Lung (tissue), 12 donors: ENCODE data around the gene NCBP2L. TPM values are rescaled to one million over a fixed set of nuclear protein-coding genes. Genes with fewer than 3 reads are reported as not detected.

Source experiments
- ATAC-seq: fragments of 200-7000 bp; cut with Tn5 transposase; one replicate; pipeline ENCODE4 v1.9.1; 2020; ENCODE audit warnings: moderate number of reproducible peaks; ENCODE audit not compliant: insufficient read depth, low FRiP score
- DNase-seq, 3 donors: peaks; one replicate each; pipeline ENCODE4 v3.0.0-alpha.2; 2013 to 2017
- H3K27ac ChIP-seq, 2 donors: one replicate each; pipeline ENCODE4 v1.5.1; 2013; ENCODE audit warnings: mild to moderate bottlenecking in 2 of 2, moderate library complexity in 2 of 2, control low read depth in 1 of 2, inconsistent platforms in 1 of 2, low read depth in 1 of 2, low read length in 1 of 2
- H3K27me3 ChIP-seq, 3 donors: one replicate each; pipeline ENCODE4 v1.5.1; 2013; ENCODE audit warnings: low read length in 2 of 3; ENCODE audit not compliant: control insufficient read depth in 3 of 3, insufficient read depth in 3 of 3
- H3K36me3 ChIP-seq, 4 donors: one replicate each; pipeline ENCODE4 v1.5.1; 2013; ENCODE audit warnings: low read length in 4 of 4, mild to moderate bottlenecking in 1 of 4, moderate library complexity in 1 of 4; ENCODE audit not compliant: control insufficient read depth in 4 of 4, insufficient read depth in 4 of 4
- H3K4me1 ChIP-seq, 5 donors: one replicate each; pipeline ENCODE4 v1.5.1; 2013; ENCODE audit warnings: low read length in 5 of 5, mild to moderate bottlenecking in 2 of 5, moderate library complexity in 1 of 5; ENCODE audit not compliant: control insufficient read depth in 5 of 5, insufficient read depth in 5 of 5
- H3K4me3 ChIP-seq: one replicate; pipeline ENCODE4 v1.5.1; 2013; ENCODE audit warnings: mild to moderate bottlenecking, control low read depth, moderate library complexity
- H3K9ac ChIP-seq, 2 donors: one replicate each; pipeline ENCODE4 v1.5.1; 2013; ENCODE audit warnings: low read length in 2 of 2, control low read depth in 1 of 2; ENCODE audit not compliant: insufficient read depth in 1 of 2
- H3K9me3 ChIP-seq, 4 donors: one replicate each; pipeline ENCODE4 v1.5.1; 2013; ENCODE audit warnings: low read length in 3 of 4, mild to moderate bottlenecking in 1 of 4, moderate library complexity in 1 of 4; ENCODE audit not compliant: control insufficient read depth in 4 of 4, insufficient read depth in 3 of 4
- WGBS, 2 donors: extraction: QIAGEN DNeasy Blood & Tissue Kit; methylation state at CpG; one replicate each; pipeline ENCODE4 v1.1.7; 2013; 5-methylcytosine and 5-hydroxymethylcytosine counted together
- polyA plus RNA-seq, 2 donors: library from polyadenylated mRNA; stranded (reverse); fragments of 200-250 nt; gene quantifications; one replicate each; pipeline ENCODE4 v1.2.1, GENCODE V29; 2013
- total RNA-seq, 2 donors: library from RNA; depleted of rRNA in 1 of 2; stranded (reverse); fragments of >200 nt in 1 of 2; gene quantifications; one replicate each; pipeline ENCODE4 v1.2.1, GENCODE V29; 2014 to 2021
- TF ChIP-seq, protein P1 (sequence below): IDR thresholded peaks from 2 replicates; pipeline ENCODE4 v1.5.1; 2012; ENCODE audit warnings: mild to moderate bottlenecking; ENCODE audit errors: control extremely low read depth, extremely low read depth
- donor health status: control.
- donor health status: control.
- donor health status: Bipolar disorder and iron deficiency.
- donor health status: healthy.
- donor health status: DM: yes; HTN: yes; CAD: no.

The NCBP2L gene
- total and polyA plus RNA-seq, 4 donors = 0.03 to 0.12 (median 0.10) TPM

GRCh38 chrX:107823042-107823441, 45.5 kb downstream of the NCBP2L start:
- peaks cover 0 to 10% (median 2%) of the 10 kb centered on the region in 4 donors for H3K9me3 ChIP-seq
- TF ChIP-seq, protein P1, sequence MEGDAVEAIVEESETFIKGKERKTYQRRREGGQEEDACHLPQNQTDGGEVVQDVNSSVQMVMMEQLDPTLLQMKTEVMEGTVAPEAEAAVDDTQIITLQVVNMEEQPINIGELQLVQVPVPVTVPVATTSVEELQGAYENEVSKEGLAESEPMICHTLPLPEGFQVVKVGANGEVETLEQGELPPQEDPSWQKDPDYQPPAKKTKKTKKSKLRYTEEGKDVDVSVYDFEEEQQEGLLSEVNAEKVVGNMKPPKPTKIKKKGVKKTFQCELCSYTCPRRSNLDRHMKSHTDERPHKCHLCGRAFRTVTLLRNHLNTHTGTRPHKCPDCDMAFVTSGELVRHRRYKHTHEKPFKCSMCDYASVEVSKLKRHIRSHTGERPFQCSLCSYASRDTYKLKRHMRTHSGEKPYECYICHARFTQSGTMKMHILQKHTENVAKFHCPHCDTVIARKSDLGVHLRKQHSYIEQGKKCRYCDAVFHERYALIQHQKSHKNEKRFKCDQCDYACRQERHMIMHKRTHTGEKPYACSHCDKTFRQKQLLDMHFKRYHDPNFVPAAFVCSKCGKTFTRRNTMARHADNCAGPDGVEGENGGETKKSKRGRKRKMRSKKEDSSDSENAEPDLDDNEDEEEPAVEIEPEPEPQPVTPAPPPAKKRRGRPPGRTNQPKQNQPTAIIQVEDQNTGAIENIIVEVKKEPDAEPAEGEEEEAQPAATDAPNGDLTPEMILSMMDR = no peak
- ATAC-seq (no peak), DNase-seq (no peak)
- peaks cover 0 to 6% (median 0%) of the 10 kb centered on the region in 5 donors for H3K4me1 ChIP-seq
- H3K4me3 ChIP-seq = no peak overlapping the region
- peaks cover 0 to 4% (median 3%) of the 10 kb centered on the region in 3 donors for H3K27me3 ChIP-seq
- no peak overlapping the region for H3K9ac ChIP-seq
- H3K36me3 ChIP-seq = no peaks in the 10 kb centered on the region
- 68 to 75% methylated on average over 2 of the region's 2 CpGs for WGBS, 2 donors
- H3K27ac ChIP-seq = no peak overlapping the region

DNA sequence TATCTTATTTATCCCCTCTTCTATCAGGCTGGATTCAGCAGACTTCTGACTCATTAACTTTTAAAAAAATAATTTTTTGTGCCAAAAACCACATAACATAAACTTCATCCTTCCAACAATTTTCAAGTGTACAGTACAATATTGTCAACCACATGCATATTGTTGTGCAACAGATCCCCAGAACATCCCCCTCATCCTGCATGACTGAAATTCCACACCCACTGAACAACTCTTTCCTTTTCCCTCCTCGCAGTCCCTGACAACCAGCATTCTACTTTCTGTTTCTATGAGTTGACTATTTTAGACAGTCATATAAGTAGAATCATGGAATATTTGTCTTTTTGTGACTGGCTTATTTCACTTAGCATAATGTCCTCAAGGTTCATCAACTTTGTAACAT, 45.9 kb downstream of the NCBP2L start:
- ATAC-seq (no peak), DNase-seq (peak; percentile 37 to 77 (median 72))
- TF ChIP-seq, protein P1 = no peak
- Histone ChIP-seq H3K4me1 (peaks cover 0 to 6% (median 0%) of the 10 kb centered on the region in 5 donors), H3K27me3 (peaks cover 0 to 4% (median 3%) of the 10 kb centered on the region in 3 donors), H3K4me3 (no peak overlapping the region), H3K27ac (no peak overlapping the region), H3K36me3 (no peaks in the 10 kb centered on the region), H3K9me3 (peaks cover 0 to 10% (median 2%) of the 10 kb centered on the region in 4 donors), H3K9ac (no peak overlapping the region)
- 0 to 32% methylated on average over 1 of the region's 1 CpG for WGBS, 2 donors

GRCh38 chrX:107825698-107826237, 48.2 kb downstream of the NCBP2L start, which contains the start of gene MID2:
Gene MID2, plus strand, starts transcription at chrX:107825866. Its CDS starts 561 bp downstream, at chrX:107826427.
- H3K27ac ChIP-seq = peak within 1 kb of the TSS; percentile 93
- H3K4me1 ChIP-seq = peaks cover 0 to 6% (median 0%) of the 10 kb centered on the region in 5 donors
- WGBS, 2 donors = 0 to 36% methylated on average over 19 to 32 of the region's 32 CpGs
- DNase-seq (peak; percentile 62 to 70 (median 63)), ATAC-seq (peak; percentile 29)
- H3K4me3 ChIP-seq = peak within 1 kb of the TSS; percentile 57
- H3K9ac ChIP-seq = peak within 1 kb of the TSS; percentile 42 to 49
- H3K36me3 ChIP-seq = no peaks in the 10 kb centered on the region
- H3K27me3 ChIP-seq = peaks cover 0 to 6% (median 4%) of the 10 kb centered on the region in 3 donors
- TF ChIP-seq, protein P1 = no peak
- peaks cover 0 to 3% (median 0%) of the 10 kb centered on the region in 4 donors for H3K9me3 ChIP-seq
